Fibroblast of peridontal ligament (primary cell): ENCODE results near the gene DUOX2.
A peak's percentile ranks its signal among the peaks of the same experiment; 100 is the strongest.
"Not testable (repeated sequence)": the region's sequence is repeated elsewhere in the genome, so short reads cannot be mapped to it uniquely, and the experiment has no call there.

ENCODE experiments used
- DNase-seq: peaks from one replicate; pipeline ENCODE4 v3.0.0-alpha.2; 2010; ENCODE audit errors: extremely low read depth

DUOX2 gene

GRCh38 chr15:45100884-45101625 lies 12.9 kb downstream of the DUOX2 start:
- DNase-seq, result no peak

DNA sequence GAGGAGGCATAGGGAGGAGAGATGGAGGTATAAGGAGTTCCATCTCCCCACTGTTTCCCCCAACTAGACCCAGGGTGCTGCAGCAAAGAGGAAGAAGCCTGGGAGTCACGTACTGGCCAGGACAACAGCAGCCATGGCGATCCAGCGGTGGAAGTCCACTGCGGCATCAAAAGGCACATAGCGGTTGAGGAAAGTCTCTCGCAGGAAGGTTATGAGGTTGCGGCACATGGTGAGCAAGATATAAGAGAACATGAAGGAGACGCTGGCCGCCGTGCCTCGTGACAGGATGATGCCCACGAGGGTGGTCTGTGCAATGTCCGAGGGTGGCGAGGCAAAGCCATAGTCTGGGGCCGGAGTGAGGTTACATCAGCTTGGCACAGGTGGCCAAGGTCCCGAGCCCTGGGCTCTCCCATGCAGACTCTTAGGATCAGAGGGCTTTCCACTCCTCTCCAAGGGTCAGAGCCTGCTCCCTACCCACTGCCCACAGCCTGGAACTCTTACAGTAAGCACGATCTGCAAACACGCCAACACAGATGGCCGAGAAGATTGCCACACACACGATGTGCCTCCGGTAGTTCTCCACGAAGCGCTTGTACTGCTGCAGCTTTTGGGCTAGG lies 14.3 kb downstream of the DUOX2 start:
- DNase-seq, result no peak

GRCh38 chr15:45097466-45097865 lies 16.5 kb downstream of the DUOX2 start:
- no peak for DNase-seq

DNA sequence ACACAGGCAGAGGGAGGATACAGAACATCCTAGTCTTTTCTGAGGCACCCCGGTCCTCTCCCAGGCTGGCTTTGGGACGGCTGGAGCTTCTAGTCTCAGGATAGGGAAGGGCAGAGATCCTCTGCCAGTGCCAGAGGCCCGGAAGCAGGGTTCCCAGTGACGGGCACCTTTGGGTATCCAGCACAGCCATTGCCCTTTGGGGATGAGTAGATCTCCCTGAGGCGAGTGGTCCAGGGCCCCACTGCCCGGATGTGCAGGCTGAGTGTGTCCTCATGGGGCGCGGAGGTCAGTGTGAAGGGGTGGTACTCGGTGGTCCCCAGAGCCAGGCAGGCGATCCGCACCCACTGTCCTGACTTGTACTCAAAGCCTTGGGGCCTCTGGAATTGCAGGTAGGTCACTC lies 18.3 kb downstream of the DUOX2 start:
- DNase-seq, result no peak

GRCh38 chr15:45094358-45094730 lies 19.6 kb downstream of the DUOX2 start:
- no peak for DNase-seq

- DNase-seq, result no peak
Measured at GRCh38 chr15:45093622-45094357, 20.2 kb downstream of the DUOX2 start.

DNA sequence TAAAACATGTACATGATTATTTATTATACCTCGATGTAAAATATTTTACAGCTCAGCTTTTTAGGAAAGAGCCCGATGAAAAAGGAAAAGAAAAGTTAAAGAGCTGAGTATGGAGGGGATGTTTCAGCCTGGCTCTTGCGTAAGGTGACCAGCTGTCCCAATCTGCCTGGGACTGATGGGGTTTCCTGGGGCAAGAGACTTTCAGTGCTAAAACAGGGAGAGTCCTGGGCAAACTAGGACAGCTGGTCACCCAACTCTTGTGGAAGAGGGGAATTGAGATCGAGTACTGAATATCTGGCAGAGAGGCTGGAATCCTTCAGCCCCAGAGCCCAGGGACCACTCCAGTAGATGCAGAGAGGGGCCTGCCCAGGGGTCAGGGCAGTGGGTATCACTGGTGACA lies 21.0 kb downstream of the DUOX2 start:
- no peak for DNase-seq

DNA sequence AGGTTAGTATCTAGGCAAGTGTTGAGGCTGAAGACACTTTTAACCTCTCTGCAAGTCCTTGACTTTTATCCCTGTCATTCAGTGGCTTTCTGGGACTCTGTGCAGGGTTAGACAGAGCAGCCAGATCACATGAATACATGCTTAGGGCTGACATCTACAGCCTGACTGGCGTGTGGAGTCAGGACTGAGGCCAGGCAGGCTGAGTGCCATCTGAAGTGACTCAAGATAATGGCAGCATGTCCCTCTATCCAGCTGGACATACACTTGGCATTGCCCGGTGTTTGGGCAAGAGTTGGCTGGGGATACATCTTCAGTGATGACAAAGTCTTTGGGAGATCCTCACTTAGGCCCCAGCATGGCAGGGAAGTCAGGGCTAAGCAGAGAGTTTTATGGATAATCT lies 22.4 kb downstream of the DUOX2 start:
- DNase-seq, result no peak

DNA sequence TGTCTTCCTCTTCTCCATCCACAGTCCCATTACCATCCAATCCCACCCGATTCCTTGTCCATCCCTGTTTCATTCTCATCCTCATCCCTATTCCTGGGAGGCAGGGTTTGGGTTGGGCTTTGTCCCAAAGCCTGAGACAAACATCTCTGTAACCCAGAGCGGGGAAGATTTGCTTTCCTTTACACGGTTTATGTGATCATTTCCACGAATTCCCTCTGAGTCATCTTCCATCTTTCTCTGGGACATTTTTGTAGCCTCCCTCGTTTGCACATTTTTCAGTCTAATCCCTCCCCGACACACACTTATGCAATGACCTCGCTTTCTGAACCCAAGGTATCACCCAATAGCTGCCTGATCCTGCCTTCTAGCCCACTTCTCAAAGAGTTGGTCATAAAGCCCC lies 22.8 kb downstream of the DUOX2 start:
- DNase-seq, result peak; percentile 47

DNA sequence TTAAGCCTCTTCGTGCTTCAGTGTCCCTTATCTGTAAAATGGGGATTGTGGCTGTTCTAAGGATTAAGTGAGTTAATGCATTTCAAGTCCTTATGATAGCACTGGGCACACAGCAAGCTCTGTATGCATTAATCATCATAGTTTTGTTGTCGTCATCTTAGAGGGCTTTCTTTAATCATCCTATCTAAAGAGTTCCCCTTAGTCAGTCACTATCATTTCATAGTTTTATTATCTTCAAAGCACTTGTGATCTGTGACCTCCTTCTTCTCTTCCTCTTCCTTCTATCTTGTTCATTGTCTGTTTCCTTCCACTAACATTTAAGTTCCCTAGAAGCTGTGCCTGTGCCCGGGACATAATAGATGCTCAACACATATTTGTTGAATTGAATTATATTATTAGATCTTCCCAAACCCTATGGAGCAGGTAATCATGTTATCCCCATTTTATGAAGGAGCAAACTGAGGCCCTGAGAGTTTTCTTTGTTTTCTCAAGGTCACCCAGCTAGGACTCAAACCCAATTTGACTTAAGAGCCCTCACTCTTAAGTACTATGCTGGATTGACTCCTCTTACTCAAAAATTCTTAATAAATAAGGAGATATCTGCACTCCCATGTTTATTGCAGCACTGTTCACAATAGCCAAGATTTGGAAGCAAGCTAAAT lies 24.1 kb downstream of the DUOX2 start:
- DNase-seq, result no peak

DNA sequence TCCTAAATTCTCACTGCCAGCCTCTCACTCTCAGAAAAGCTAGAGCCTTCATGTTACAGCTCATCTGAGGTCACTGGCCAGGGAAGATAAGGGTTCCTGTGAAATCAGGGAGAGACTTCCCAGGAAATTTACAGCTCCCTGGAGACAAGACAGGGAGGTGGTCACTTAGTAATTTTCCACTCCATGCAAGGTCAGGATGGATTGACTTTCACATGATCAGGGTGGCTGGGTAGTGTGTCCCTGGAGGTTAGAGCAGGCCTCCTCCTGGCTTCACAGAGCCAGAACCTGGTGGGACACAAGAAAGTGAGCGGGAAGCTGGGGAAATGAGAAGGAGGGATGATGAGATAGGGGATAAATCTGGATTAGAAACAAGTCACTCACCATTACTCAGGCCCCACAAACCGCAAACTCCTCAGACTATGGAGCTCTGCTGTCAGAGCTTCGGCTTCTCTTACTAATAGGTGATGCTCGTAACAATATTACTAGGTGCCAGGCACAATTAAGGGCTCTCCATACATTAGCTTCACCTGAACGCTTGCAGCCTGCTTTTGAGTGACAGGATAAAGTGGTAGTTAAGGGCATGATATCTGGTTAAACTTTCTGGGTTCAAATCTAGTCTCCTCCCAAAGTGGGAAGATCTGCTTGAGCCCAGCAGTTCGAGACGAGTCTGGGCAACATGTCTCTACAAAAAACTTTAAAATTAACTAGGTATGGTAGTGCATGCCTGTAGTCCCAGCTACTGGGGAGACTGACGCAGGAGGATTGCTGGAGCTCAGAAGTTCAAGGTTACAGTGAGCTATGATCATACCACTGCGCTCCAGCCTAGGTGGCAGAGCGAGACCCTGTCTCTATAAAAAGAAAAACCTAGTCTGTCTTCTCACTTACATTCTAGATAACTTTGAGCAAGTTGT lies 24.9 kb downstream of the DUOX2 start:
- DNase-seq, result no peak

- no peak for DNase-seq
Measured at GRCh38 chr15:45087513-45087912, 26.5 kb downstream of the DUOX2 start.

DNA sequence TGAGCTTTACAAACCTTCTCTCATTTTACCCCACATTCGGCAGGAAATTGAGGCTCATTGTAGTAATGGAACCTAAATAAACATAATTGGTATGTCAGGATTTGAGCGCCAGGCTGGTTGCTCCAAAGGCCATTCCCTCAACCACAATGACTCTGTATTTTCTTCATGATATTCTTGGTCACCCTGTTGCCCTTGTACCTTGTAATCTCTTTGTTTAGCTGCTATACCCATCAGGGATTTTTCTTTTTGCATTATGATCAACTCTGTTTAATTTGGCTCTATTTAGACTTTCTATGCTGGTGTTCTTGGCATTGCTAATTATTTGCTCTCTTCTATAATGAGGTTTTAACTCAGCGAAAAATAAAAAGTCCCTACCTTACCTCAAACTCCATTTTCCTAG lies 29.8 kb downstream of the DUOX2 start:
- DNase-seq, result no peak

GRCh38 chr15:45083223-45083622 lies 30.7 kb downstream of the DUOX2 start:
- DNase-seq, result no peak

DNA sequence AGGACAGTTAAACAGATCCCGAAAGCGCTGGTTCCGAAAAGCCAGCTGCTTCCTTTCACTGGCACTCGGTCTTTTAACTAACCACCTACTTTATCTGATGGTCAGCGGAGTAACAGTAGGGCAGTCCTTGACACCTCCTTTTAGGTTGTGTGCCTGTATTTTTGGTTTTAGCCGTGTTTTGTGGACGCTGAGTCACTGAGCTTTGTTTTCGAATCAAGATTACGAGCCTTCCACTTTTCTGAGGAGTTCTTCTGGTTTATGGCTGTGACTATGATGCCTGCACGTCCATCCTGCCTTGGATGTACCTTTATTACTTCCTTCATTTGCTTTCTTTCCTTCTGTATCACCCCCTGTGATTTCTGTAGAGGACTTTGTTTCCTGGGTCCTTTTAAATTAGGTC lies 31.6 kb downstream of the DUOX2 start:
- not testable (repeated sequence) for DNase-seq

DNA sequence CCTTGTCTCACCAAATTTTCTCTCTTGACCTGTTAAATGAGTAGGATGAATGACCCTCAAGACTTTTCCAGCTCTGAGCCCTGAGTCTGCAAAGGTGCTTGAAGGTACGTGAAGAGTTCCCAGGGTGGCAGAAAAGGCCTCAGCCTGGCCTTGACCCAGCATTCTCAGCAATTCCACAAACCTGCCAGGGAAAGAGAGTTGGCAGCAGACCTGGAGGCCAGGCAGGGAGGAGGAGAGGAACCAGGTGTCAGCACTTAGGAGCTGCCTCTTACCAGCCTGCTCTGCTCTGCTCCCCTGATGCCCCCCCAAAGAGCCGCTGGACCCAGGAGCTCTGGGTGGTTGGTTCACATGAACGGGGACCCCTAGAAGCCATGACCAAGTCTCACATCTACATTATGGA lies 33.4 kb downstream of the DUOX2 start:
- DNase-seq, result not testable (repeated sequence)

DNA sequence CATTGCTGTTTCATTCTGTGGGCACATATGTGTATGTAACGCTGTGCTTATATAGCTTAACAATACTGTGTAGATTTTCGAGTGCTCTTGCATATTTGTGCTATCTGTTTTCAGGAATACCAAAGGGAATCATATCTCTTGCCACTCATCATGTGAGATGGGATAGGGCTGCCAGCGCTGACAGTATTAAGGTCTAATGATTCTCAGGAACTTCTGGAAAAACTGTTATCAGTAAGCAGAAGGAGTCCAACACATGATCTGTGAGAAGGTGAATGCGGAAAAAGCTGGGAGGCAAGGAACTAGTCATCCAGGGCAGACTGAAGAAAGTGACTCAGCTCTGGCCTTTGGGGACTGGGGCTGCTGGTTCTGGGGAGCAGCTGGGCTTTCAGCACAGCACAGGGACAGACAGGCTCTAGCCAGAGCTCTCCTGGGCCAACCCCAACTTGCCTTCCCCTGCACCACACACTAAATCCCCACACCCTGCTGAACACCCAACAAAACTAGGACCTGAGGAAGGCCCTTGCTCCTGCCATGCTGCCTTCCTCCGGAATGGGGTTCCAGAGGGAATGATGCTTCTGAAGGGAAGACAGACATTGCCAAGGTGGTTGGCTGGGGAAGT lies 34.2 kb downstream of the DUOX2 start:
- not testable (repeated sequence) for DNase-seq

DNA sequence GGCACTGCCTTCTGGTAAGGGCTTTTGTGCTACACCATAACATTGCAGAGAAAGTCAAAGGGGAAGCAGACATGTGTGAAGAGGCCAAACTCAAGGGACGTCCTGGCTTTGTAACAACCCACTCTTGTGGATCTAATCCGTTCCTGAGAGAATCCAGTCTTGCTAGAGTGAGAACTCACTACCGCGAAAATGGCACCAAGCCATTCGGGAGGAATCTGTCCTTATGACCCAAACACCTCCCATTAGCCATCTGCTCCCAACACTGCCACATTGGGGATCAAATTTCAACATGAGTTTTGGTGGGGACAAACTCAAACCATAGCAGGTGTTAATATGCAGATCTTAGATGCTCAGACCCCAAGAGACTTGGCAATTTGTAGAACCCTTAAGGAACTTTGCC lies 34.8 kb downstream of the DUOX2 start:
- not testable (repeated sequence) for DNase-seq

- not testable (repeated sequence) for DNase-seq
Measured at GRCh38 chr15:45077391-45077790, 36.6 kb downstream of the DUOX2 start.

- not testable (repeated sequence) for DNase-seq
Measured at GRCh38 chr15:45075440-45076320, 38.3 kb downstream of the DUOX2 start.
